Right atrium auricular region (tissue), 2 donors: Measurements from ENCODE around the gene RHOA. TPM values are rescaled to one million over a fixed set of nuclear protein-coding genes. Genes with fewer than 3 reads are reported as not detected.

Experiments
- DNase-seq: peaks from one replicate; pipeline ENCODE4 v3.0.0-alpha.2; 2019; ENCODE audit warnings: low spot score
- H3K27ac ChIP-seq, 2 donors: fragments of 200-600 bp; sonication (generic); 1 replicate in 1 of 2; 2 replicates in 1 of 2; pipeline ENCODE4 v1.5.1; 2016 to 2019
- H3K27me3 ChIP-seq, 2 donors: fragments of 200-600 bp; sonication (generic); one replicate each; pipeline versions ENCODE4 v1.5.1 to v1.6.0; 2017 to 2019
- H3K36me3 ChIP-seq: fragments of 200-600 bp; sonication (generic); one replicate; pipeline ENCODE4 v1.5.1; 2016
- H3K4me1 ChIP-seq, 2 donors: fragments of 200-600 bp; sonication (generic); one replicate each; pipeline versions ENCODE4 v1.5.1 to v1.6.0; 2017 to 2019
- H3K4me3 ChIP-seq, 2 donors: fragments of 200-600 bp; sonication (generic); 1 replicate in 1 of 2; 2 replicates in 1 of 2; pipeline ENCODE4 v1.5.1; 2017 to 2019; ENCODE audit warnings: mild to moderate bottlenecking in 1 of 2, moderate library complexity in 1 of 2
- H3K9me3 ChIP-seq, 2 donors: fragments of 200-600 bp; sonication (generic); one replicate each; pipeline ENCODE4 v1.5.1; 2019
- CTCF ChIP-seq, 2 donors: fragments of 200-600 bp; sonication (generic); IDR thresholded peaks; one replicate each; pipeline ENCODE4 v1.5.1; 2019; ENCODE audit warnings: antibody characterized with exemption in 2 of 2
- total RNA-seq, 2 donors: library from RNA; depleted of rRNA; stranded (reverse); fragments of >200 nt; gene quantifications; one replicate each; pipeline ENCODE4 v1.1.0, GENCODE V29; 2016

Gene RHOA
- total RNA-seq, 2 donors from 2014 or later = 292 to 304 TPM

GRCh38 chr3:49424816-49425215 lies 13.0 kb upstream of the RHOA start:
- Histone ChIP-seq H3K27me3 (no peaks in the 10 kb centered on the region), H3K27ac (no peak overlapping the region), H3K36me3 (peaks cover 22% of the 10 kb centered on the region), H3K9me3 (no peaks in the 10 kb centered on the region), H3K4me3 (no peak overlapping the region), H3K4me1 (peaks cover 0 to 25% of the 10 kb centered on the region in 2 donors)
- DNase-seq = no peak
- no peak for TF ChIP-seq CTCF (IDR thresholded peaks at IDR 0.05)

- peak within 1 kb of the TSS; percentile 57 to 64 for H3K27ac ChIP-seq
- no peaks in the 10 kb centered on the region for H3K9me3 ChIP-seq
- no peak for DNase-seq
- TF ChIP-seq CTCF (IDR thresholded peaks at IDR 0.05) = no peak
- H3K4me1 ChIP-seq = peaks cover 0 to 20% of the 10 kb centered on the region in 2 donors
- no peaks in the 10 kb centered on the region for H3K27me3 ChIP-seq
- peak within 1 kb of the TSS; percentile 35 to 53 for H3K4me3 ChIP-seq
- peaks cover 23% of the 10 kb centered on the region for H3K36me3 ChIP-seq
These were observed 10.8 kb upstream of the RHOA start, which contains the start of gene AMT for GRCh38 chr3:49422379-49423248. TSS of gene AMT (minus strand) at chr3:49422473. CDS start at chr3:49422450, 23 bp downstream.

GRCh38 chr3:49421890-49422378 lies 10.2 kb upstream of the RHOA start:
- Histone ChIP-seq H3K27ac (peak overlapping the region; percentile 57 to 64), H3K27me3 (no peaks in the 10 kb centered on the region), H3K36me3 (peaks cover 26% of the 10 kb centered on the region), H3K4me3 (peak overlapping the region; percentile 35 to 53), H3K9me3 (no peaks in the 10 kb centered on the region), H3K4me1 (peaks cover 0 to 23% of the 10 kb centered on the region in 2 donors)
- DNase-seq = no peak
- TF ChIP-seq CTCF (IDR thresholded peaks at IDR 0.05) = no peak

DNA sequence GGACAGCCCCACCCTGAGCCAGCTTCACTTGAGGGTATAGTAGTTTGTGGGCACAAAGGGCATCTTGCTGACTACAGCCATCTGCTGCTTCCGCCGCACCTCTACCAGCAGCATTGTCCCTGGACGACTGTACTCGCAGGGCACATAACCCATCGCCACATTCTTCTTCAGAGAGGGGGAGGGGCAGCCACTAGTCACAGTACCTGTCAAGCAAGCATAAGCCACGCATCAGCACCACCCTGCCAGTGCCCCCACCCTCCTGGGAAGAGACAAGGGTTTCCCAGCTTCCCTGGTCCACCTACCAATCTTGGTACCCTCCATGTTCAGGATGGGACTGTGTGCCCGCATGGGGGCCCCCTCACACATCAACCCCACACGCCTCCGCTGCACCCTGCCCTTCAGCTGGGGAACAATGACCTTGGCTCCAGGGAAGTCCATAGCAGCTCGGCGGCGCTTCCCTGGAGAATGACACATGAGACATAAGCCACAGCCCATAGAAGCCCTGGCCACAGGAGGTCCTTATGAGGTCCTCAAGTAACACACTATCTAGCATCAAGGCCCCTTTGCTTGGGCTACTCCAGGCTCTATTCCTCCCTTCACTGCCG lies 5.8 kb upstream of the RHOA start:
- no peak for TF ChIP-seq CTCF (IDR thresholded peaks at IDR 0.05)
- Histone ChIP-seq H3K4me1 (peaks cover 0 to 45% of the 10 kb centered on the region in 2 donors), H3K36me3 (peaks cover 17% of the 10 kb centered on the region), H3K27me3 (no peaks in the 10 kb centered on the region), H3K27ac (peak overlapping the region; percentile 34 to 58), H3K4me3 (no peak overlapping the region), H3K9me3 (no peaks in the 10 kb centered on the region)
- DNase-seq = no peak

- H3K27ac ChIP-seq = peak overlapping the region in 1 of 2 donors; percentile 58
- no peak for DNase-seq
- H3K9me3 ChIP-seq = no peaks in the 10 kb centered on the region
- H3K4me1 ChIP-seq = peaks cover 0 to 43% of the 10 kb centered on the region in 2 donors
- H3K4me3 ChIP-seq = no peak overlapping the region
- no peak for TF ChIP-seq CTCF (IDR thresholded peaks at IDR 0.05)
- no peaks in the 10 kb centered on the region for H3K27me3 ChIP-seq
- peaks cover 17% of the 10 kb centered on the region for H3K36me3 ChIP-seq
These were observed 5.1 kb upstream of the RHOA start for GRCh38 chr3:49416867-49417266.
